GM18951 (cell line): ENCODE data around the gene EFNB2.

Experiments
- POLR2A ChIP-seq: IDR thresholded peaks from 4 replicates; pipeline ENCODE4 v1.6.1; 2011; ENCODE audit warnings: mild to moderate bottlenecking; ENCODE audit not compliant: insufficient read length, insufficient read depth; ENCODE audit errors: extremely low read depth
- in situ Hi-C: fragments of 300-500 bp; cut with MboI; formaldehyde crosslinking; loops from one replicate; pipeline ENCODE4 v1.12.0; 2022; ENCODE audit warnings: low sequenced_read_pairs, mixed read lengths, inconsistent platforms; ENCODE audit not compliant: unreplicated experiment

EFNB2 gene

GRCh38 chr13:106486287-106486686, 49.2 kb downstream of the EFNB2 start:
- in situ Hi-C loops = no loop called here
- no peak for TF ChIP-seq POLR2A

GRCh38 chr13:106484537-106485193, 50.8 kb downstream of the EFNB2 start:
- in situ Hi-C loops = no loop called here
- TF ChIP-seq POLR2A = no peak

- in situ Hi-C loops = no loop called here
- no peak for TF ChIP-seq POLR2A
Observed at GRCh38 chr13:106484084-106484483, 51.4 kb downstream of the EFNB2 start.

- TF ChIP-seq POLR2A = no peak
- in situ Hi-C loops = no loop called here
Observed at GRCh38 chr13:106481919-106482318, 53.5 kb downstream of the EFNB2 start.

- TF ChIP-seq POLR2A = no peak
- in situ Hi-C loops = no loop called here
Observed at GRCh38 chr13:106480351-106480910, 55.0 kb downstream of the EFNB2 start.

- in situ Hi-C loops = no loop called here
- TF ChIP-seq POLR2A = no peak
Observed at GRCh38 chr13:106479929-106480328, 55.5 kb downstream of the EFNB2 start.

GRCh38 chr13:106478116-106478515, 57.3 kb downstream of the EFNB2 start:
- in situ Hi-C loops = no loop called here
- TF ChIP-seq POLR2A = no peak

GRCh38 chr13:106477303-106477702, 58.2 kb downstream of the EFNB2 start:
- in situ Hi-C loops = no loop called here
- TF ChIP-seq POLR2A = no peak

- in situ Hi-C loops = no loop called here
- TF ChIP-seq POLR2A = no peak
Observed at GRCh38 chr13:106475852-106476251, 59.6 kb downstream of the EFNB2 start.

GRCh38 chr13:106474912-106475311, 60.5 kb downstream of the EFNB2 start:
- in situ Hi-C loops = no loop called here
- TF ChIP-seq POLR2A = no peak

- in situ Hi-C loops = no loop called here
- no peak for TF ChIP-seq POLR2A
Observed at GRCh38 chr13:106473154-106473553, 62.3 kb downstream of the EFNB2 start.

GRCh38 chr13:106472621-106473020, 62.8 kb downstream of the EFNB2 start:
- in situ Hi-C loops = no loop called here
- TF ChIP-seq POLR2A = no peak

- in situ Hi-C loops = no loop called here
- TF ChIP-seq POLR2A = no peak
Observed at GRCh38 chr13:106471957-106472543, 63.4 kb downstream of the EFNB2 start.

- no peak for TF ChIP-seq POLR2A
- in situ Hi-C loops = no loop called here
Observed at GRCh38 chr13:106470576-106470975, 64.9 kb downstream of the EFNB2 start.
